Hematopoietic multipotent progenitor cell treated with erythropoietin and hydrocortisone succinate and interleukin-3 and kit ligand, for 15 days (in vitro differentiated cells): ENCODE measurements around the gene PPM1A.

Source experiments
- DNase-seq: peaks from one replicate; pipeline ENCODE4 v3.0.0-alpha.2; 2015; ENCODE audit warnings: low spot score

Gene PPM1A

DNA sequence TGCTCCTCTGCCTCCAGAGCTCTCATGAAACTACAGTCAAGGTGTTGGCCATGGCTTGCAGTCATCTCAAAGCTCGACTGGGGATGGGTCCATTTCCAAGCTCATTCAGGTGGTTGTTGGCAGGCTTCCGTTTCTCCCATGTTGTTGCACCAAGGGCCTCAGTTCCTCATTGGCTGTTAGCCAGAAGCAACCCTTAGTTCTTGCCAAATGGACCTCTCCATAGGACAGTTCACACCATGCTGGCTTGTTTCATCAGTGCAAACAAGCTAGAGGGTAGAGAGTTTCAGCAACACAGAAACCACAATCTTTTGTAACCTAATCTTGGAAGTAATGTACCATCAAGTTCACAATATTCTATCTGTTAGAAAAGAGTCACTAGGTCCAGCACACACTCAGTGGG lies 22.7 kb upstream of the PPM1A start:
- no peak for DNase-seq

DNA sequence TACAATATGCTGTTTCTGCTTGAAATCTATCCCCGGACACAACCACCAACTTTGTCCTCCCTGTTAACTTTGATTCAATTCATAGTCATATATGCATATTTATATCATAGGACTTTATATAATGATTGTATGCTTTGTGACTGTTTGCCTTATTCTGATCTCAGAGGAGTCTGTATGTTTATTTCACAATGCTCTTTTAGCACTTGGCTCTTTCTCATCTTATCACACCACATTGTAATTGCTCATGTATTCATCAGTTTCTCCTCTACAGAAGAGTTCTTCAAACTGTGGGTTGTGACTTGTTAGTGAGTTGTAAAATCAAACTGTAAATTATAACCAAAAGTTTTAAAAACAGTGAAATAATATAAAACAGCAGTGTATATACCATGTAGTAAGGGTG lies 21.7 kb upstream of the PPM1A start:
- DNase-seq: no peak

DNA sequence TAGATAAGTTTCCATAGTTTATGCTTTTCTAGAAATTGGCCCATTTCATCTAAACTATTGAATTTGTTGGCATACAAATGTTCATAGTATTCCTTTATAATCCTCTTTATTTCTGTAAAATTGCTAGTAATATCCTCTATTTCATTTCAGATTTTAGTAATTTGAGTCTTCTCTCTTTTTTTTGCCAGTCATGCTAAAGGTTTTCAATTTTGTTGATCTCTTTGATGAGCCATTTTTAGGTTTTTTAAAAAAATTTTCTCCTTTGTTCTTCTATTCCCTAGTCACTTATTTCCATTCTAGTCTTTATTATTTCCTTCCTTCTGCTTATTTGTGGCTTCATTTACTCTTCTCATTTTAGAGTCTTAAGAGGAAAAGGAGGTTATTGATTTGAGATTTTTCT lies 19.4 kb upstream of the PPM1A start:
- no peak for DNase-seq

GRCh38 chr14:60232185-60232584 lies 16.8 kb upstream of the PPM1A start:
- no peak for DNase-seq

GRCh38 chr14:60233251-60233650 lies 15.8 kb upstream of the PPM1A start:
- no peak for DNase-seq

GRCh38 chr14:60233891-60234290 lies 15.1 kb upstream of the PPM1A start:
- no peak for DNase-seq

GRCh38 chr14:60235440-60235839 lies 13.6 kb upstream of the PPM1A start:
- DNase-seq: no peak

- DNase-seq: no peak
Measured at GRCh38 chr14:60238955-60239354, 10.1 kb upstream of the PPM1A start.

DNA sequence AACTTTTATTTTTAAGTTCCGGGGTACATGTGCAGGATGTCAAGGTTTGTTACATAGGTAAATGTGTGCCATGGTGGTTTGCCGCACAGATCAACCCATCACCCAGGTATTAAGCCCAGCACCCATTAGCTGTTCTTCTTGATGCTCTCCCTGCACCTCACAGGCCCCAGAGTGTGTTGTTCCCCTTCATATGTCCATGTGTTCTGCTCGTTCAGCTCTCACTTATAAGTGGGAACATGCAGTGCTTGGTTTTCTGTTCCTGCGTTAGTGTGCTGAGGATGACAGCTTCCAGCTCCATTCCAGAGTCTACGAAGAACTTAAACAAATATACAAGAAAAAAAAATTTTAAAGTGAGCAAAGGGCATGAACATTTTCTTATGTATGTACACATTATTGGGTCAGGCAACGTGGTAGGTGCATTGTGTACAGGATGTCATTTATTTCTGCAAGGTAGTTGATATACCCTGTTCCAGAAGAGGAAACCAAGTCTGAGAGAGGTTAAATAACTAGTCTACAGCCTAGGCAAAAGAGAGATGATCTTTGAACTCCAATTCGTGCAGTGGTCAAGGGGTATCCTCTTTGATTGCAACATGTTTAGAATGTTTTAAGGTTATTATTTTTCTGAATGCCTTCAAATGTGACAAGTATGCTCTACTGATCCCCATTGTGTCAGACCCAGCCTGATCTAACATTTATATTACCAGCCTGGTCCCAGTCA lies 8.7 kb upstream of the PPM1A start:
- DNase-seq: no peak

- DNase-seq: no peak
Measured at GRCh38 chr14:60241091-60241490, 7.9 kb upstream of the PPM1A start.

GRCh38 chr14:60242429-60242828 lies 6.6 kb upstream of the PPM1A start:
- no peak for DNase-seq

DNA sequence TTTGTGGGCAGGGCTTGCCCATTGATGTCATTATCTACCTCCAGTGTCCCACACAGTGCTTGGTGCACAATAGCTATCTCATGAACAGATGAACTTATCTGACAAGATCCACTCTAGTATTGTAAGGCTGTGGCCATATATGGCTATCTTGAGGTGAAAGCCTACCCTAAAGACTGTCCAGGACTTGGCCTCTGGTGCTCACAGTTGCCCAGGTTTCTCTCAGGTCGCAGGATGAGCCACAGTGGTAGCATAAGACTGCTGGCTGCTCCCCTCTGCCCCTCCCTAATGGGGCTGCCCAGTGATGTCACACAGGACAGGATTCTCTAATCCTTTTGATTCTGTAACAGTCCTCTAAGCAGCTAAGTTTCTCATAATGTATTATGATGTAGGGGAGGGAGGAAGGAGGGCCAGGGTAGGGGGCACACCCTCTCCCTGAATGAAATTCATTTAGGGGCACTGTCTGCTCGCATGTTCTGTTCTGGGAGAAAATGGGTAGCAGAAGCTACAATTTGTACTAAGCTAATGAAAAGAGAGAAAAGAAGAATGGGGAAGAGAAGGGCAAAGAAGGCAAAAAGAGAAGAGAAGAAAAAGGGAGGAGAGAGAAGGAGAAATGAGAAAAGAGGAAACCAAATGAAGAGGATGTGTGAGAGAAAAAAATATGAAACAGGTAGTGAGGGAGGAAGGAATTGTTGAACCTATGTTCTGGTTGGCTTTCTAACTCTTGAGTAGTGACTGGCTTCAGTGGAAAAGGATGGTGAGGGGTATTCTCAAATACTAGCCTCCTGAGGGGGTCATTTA lies 3.4 kb upstream of the PPM1A start:
- DNase-seq: no peak

GRCh38 chr14:60247994-60248696 lies 876 bp upstream of the PPM1A start:
- peak; percentile 82 for DNase-seq

GRCh38 chr14:60249321-60250256 lies 568 bp downstream of the PPM1A start:
- peak; percentile 80 for DNase-seq

GRCh38 chr14:60250257-60251035 lies 1.4 kb downstream of the PPM1A start:
- DNase-seq: no peak

DNA sequence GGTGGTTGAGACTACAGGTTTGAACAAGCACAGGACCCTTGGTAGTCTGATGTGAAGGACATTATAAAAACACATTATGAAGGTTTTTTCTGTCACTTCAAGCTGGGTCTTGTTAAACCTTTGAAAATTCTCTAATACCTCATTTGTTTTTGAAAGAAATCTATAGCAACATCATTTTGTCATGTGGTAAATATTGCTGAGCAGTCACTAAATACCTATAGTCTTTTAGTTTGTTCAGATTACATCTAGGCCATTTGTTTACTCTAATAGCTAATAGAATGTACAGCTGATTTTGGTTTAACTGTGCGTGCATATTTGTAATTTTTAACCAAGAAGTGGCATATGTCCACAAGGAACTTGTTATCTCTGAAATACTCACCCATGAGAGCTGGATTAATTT lies 2.9 kb downstream of the PPM1A start:
- DNase-seq: no peak

- no peak for DNase-seq
Measured at GRCh38 chr14:60252630-60253029, 3.6 kb downstream of the PPM1A start.

GRCh38 chr14:60253649-60254048 lies 4.6 kb downstream of the PPM1A start:
- peak; percentile 14 for DNase-seq

DNA sequence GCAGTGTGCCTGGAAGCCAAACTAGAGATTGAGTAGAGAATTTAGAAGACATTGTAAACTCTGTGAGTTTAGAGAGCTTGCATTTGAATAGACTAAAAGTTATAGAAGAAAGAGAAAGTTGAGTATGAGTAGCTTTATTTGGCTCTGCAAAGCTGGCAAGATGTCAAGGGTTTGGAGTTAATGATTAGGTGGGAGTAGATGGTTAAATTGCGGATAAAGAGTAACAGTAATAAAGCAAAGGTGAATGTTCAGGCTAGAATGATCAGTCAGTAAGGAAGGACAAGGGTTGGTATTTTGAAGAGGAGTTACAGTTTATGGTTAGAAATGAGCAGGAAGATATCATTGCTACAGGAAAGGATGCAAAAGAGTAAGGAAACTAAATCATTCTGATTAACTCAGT lies 5.2 kb downstream of the PPM1A start:
- peak; percentile 39 for DNase-seq

DNA sequence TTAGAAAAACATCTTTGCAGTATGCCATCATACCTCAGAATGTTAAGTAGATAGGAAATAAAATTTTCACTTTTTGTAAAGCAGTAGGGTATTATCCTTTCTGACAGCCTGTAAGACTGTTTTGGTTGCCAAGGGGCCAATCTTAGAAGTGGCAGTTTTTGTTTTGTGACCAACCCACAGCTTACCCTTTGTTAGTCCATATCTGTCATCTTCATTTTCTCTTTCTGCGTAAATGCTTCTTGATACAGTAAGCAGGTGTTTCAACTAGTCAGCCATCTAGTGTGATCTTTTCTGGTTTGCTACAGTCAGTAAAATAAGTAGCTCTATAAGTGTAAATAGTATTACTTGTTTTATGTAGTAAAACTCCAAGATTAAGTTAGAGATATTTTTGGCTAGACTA lies 8.8 kb downstream of the PPM1A start:
- no peak for DNase-seq

- DNase-seq: no peak
Measured at GRCh38 chr14:60265163-60265562, 16.1 kb downstream of the PPM1A start.
